Activated naive CD4-positive, alpha-beta T cell treated with anti-CD3 and anti-CD28 coated beads for 36 hours (primary cell): ENCODE results near the gene CEP192. TPM values are rescaled to one million over a fixed set of nuclear protein-coding genes. Genes with fewer than 3 reads are reported as not detected.

Experiments
- CTCF ChIA-PET: fragments of 350-600 bp; sonication (Branson Sonifier 250); formaldehyde crosslinking; loops from one replicate; lab custom pipeline; 2021; ENCODE audit warnings: antibody characterized with exemption; lab: Charles Lee
- DNase-seq: peaks from one replicate; pipeline ENCODE4 v3.0.0-alpha.2; 2020
- H3K27ac Mint-ChIP-seq: one replicate; pipeline ENCODE4 v1.8.0; 2021; ENCODE audit warnings: mild to moderate bottlenecking, mixed read lengths
- H3K27me3 Mint-ChIP-seq: one replicate; pipeline ENCODE4 v1.8.0; 2021; ENCODE audit warnings: low read depth, mixed read lengths
- H3K36me3 Mint-ChIP-seq: one replicate; pipeline ENCODE4 v1.8.0; 2021; ENCODE audit warnings: low read depth, mixed read lengths
- H3K4me1 Mint-ChIP-seq: one replicate; pipeline ENCODE4 v1.8.0; 2021; ENCODE audit warnings: low read depth, mixed read lengths
- H3K4me3 Mint-ChIP-seq: one replicate; pipeline ENCODE4 v1.8.0; 2021; ENCODE audit warnings: mild to moderate bottlenecking, moderate library complexity, mixed read lengths
- H3K9me3 Mint-ChIP-seq: one replicate; pipeline ENCODE4 v1.8.0; 2021; ENCODE audit warnings: mixed read lengths
- intact Hi-C: fragments of 100-400 bp; cut with micrococcal nuclease; formaldehyde crosslinking; loops from one replicate; pipeline ENCODE4 v1.15.1; 2023
- total RNA-seq, 2 experiments: library from RNA; stranded (reverse); gene quantifications; one replicate each; pipeline ENCODE4 v1.2.3, GENCODE V29; 2021

The CEP192 gene, protein sequence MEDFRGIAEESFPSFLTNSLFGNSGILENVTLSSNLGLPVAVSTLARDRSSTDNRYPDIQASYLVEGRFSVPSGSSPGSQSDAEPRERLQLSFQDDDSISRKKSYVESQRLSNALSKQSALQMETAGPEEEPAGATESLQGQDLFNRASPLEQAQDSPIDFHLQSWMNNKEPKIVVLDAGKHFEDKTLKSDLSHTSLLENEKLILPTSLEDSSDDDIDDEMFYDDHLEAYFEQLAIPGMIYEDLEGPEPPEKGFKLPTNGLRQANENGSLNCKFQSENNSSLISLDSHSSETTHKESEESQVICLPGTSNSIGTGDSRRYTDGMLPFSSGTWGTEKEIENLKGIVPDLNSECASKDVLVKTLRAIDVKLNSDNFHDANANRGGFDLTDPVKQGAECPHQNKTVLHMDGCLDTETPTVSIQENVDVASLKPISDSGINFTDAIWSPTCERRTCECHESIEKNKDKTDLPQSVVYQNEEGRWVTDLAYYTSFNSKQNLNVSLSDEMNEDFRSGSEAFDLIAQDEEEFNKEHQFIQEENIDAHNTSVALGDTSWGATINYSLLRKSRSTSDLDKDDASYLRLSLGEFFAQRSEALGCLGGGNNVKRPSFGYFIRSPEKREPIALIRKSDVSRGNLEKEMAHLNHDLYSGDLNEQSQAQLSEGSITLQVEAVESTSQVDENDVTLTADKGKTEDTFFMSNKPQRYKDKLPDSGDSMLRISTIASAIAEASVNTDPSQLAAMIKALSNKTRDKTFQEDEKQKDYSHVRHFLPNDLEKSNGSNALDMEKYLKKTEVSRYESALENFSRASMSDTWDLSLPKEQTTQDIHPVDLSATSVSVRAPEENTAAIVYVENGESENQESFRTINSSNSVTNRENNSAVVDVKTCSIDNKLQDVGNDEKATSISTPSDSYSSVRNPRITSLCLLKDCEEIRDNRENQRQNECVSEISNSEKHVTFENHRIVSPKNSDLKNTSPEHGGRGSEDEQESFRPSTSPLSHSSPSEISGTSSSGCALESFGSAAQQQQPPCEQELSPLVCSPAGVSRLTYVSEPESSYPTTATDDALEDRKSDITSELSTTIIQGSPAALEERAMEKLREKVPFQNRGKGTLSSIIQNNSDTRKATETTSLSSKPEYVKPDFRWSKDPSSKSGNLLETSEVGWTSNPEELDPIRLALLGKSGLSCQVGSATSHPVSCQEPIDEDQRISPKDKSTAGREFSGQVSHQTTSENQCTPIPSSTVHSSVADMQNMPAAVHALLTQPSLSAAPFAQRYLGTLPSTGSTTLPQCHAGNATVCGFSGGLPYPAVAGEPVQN (N-terminal part only)
- 10 to 100 TPM; 32.7 to 33.6 TPM for total RNA-seq

DNA sequence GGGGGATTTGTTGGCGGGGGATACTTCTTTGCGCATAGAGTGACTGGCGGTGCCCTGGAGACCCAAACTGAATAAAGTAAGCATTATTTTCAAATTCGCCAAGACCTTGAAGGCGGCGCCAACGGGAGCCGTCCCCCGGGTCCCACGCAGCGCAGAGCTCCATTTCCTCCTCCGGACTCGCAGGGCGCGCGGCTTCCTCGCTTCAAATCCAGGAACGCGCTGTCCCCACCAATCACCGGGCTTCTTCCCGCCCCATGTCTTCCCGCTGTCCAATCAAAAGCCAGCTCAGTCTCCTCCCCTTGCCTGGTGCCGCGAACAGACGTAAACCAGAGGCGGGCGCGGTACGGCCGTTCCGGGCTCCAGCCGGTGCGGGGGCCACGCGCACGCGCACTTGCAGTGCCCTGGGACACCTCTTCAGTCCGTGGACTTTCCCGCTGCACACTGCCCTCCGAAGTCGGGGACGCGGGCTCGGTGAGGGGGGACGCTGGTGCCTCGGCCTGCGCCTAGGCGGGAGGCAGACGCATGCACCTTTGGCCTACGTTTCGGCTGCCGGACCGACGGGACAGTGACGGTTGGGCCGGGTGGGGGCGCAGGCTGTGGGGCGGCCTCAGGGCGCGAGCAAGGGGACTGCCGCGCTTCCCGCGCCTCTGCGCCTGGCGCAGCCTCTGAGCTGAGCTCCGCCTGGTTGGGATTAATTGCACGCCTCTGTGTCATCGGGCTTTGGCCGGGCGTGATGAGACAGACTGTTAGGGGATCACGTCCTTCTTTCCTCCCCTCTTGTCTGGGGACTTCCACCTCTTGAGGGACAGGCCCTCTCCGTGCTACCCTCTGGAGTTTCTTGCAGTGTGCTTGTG lies at the start of gene CEP192:
CEP192 (plus strand) TSS at position 396 of the 854 bp plus-strand sequence. CDS start 8,063 bp downstream, outside the sequence.
- Mint-ChIP-seq H3K36me3 (peaks cover 14% of the 10 kb centered on the region), H3K4me3 (peak within 1 kb of the TSS; percentile 99), H3K27ac (peak within 1 kb of the TSS; percentile 97), H3K27me3 (no peaks in the 10 kb centered on the region), H3K4me1 (peaks cover 10% of the 10 kb centered on the region), H3K9me3 (no peaks in the 10 kb centered on the region)
- peak; percentile 99 for DNase-seq
- intact Hi-C loops = loop anchor here (1.0 to 10.0 kb wide), 11 partner anchors 9 to 1140 kb away; partner anchors contain the start of genes AFG3L2, CEP76 and CHMP1B
- CTCF ChIA-PET = interaction anchor here (0.6 to 0.9 kb wide), 2 partner anchors 149 to 168 kb away, joined by 4 read pairs; no protein-coding TSS in a partner anchor

DNA sequence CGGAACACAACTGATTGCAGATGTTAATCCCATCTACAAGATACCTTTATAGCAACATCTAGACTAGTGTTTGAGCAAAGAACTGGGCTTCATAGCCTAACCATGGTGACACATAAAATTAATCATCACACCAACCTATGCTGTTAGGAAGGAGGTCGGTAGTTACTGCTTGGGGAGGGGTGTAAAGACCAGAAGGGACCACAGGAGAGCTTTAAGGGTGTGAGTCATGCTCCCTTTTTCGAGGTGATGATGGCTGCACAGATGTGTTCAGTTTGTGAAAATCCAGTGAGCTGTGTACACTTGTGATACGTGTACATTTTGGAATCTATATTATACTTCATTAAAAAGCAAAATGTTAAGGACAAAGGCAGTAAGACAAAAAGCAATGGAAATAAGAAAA lies 47.9 kb upstream of the CEP192 start:
- no peak for DNase-seq
- Mint-ChIP-seq H3K27me3 (no peaks in the 10 kb centered on the region), H3K9me3 (no peaks in the 10 kb centered on the region), H3K4me1 (peaks cover 13% of the 10 kb centered on the region), H3K27ac (no peak overlapping the region), H3K4me3 (no peak overlapping the region), H3K36me3 (peaks cover 6% of the 10 kb centered on the region)
- CTCF ChIA-PET = interaction anchor here (1.0 to 3.3 kb wide), 2 partner anchors 9 to 215 kb away, joined by 3 to 20 read pairs; no protein-coding TSS in a partner anchor
- intact Hi-C loops = no loop called here

- Mint-ChIP-seq H3K4me3 (no peak overlapping the region), H3K36me3 (peaks cover 15% of the 10 kb centered on the region), H3K27me3 (no peaks in the 10 kb centered on the region), H3K9me3 (peaks cover 1% of the 10 kb centered on the region), H3K4me1 (peaks cover 22% of the 10 kb centered on the region), H3K27ac (no peak overlapping the region)
- DNase-seq = no peak
- CTCF ChIA-PET = interaction anchor here (1.3 to 3.3 kb wide), 3 partner anchors 10 to 201 kb away, joined by 5 to 20 read pairs (median 6); no protein-coding TSS in a partner anchor
- intact Hi-C loops = loop anchor here (5.0 kb wide), 5 partner anchors 213 to 1092 kb away; partner anchors contain the start of gene CHMP1B
Measured at GRCh38 chr18:12944709-12945108, 46.5 kb upstream of the CEP192 start.

GRCh38 chr18:12946549-12947284 lies 44.4 kb upstream of the CEP192 start:
- peak; percentile 35 for DNase-seq
- Mint-ChIP-seq H3K27ac (peak overlapping the region; percentile 97), H3K4me1 (peaks cover 40% of the 10 kb centered on the region), H3K4me3 (peak overlapping the region; percentile 99), H3K36me3 (peaks cover 22% of the 10 kb centered on the region), H3K9me3 (peaks cover 1% of the 10 kb centered on the region), H3K27me3 (no peaks in the 10 kb centered on the region)
- intact Hi-C loops = loop anchor here (1.0 to 5.0 kb wide), 12 partner anchors 45 to 1094 kb away; partner anchors contain the start of genes AFG3L2, CEP192, CEP76 and CHMP1B
- CTCF ChIA-PET = interaction anchor here (1.0 to 2.1 kb wide), 2 partner anchors 54 to 213 kb away, joined by 3 to 5 read pairs; no protein-coding TSS in a partner anchor

DNA sequence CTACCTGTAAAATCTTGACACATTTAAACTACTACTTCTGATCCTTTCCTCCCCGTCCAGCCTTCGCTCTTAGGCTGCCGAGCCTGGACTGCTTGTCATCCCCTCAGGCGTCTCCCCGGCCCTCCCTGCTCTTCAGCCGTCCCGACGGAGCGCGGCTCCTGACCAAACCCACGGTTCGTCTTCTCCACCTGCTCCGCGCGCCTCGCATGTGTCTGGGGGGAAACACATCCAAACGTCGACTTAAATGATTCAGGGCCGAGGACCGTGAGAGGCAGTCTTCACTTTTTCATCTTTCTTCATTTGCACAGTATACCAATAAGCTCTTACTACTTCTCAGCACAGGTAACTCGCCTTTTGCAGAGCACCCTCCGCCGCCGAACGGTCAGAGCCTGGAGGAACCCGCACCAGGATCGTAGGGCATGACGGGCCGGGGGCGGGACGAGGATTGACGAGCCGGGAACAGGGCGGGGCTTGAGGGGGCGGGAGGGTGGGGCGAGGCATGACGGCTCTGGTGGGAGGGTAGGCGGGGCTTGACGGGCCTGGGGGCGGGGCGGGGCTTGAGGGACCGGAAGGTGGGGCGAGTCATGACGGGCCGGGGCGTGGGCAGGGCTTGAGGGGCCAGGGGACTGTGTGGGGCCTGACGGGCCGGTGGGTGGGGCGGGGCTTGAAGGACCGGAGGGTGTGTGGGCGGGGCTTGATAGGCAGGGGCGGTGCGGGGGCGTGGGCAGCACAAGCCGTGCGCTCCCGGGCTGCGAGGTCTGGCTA lies 43.7 kb upstream of the CEP192 start, which contains the start of gene SEH1L:
SEH1L (plus strand) TSS at position 727 of the 765 bp plus-strand sequence. CDS start 111 bp downstream, outside the sequence.
- DNase-seq = peak; percentile 100
- Mint-ChIP-seq H3K4me1 (peaks cover 40% of the 10 kb centered on the region), H3K27me3 (no peaks in the 10 kb centered on the region), H3K27ac (peak within 1 kb of the TSS; percentile 97), H3K9me3 (peaks cover 1% of the 10 kb centered on the region), H3K36me3 (peaks cover 24% of the 10 kb centered on the region), H3K4me3 (peak within 1 kb of the TSS; percentile 99)
- CTCF ChIA-PET = interaction anchor here (1.0 to 2.1 kb wide), 2 partner anchors 54 to 212 kb away, joined by 3 to 5 read pairs; no protein-coding TSS in a partner anchor
- intact Hi-C loops = loop anchor here (1.0 to 5.0 kb wide), 13 partner anchors 44 to 1095 kb away; partner anchors contain the start of genes AFG3L2, CEP192, CEP76 and CHMP1B

DNA sequence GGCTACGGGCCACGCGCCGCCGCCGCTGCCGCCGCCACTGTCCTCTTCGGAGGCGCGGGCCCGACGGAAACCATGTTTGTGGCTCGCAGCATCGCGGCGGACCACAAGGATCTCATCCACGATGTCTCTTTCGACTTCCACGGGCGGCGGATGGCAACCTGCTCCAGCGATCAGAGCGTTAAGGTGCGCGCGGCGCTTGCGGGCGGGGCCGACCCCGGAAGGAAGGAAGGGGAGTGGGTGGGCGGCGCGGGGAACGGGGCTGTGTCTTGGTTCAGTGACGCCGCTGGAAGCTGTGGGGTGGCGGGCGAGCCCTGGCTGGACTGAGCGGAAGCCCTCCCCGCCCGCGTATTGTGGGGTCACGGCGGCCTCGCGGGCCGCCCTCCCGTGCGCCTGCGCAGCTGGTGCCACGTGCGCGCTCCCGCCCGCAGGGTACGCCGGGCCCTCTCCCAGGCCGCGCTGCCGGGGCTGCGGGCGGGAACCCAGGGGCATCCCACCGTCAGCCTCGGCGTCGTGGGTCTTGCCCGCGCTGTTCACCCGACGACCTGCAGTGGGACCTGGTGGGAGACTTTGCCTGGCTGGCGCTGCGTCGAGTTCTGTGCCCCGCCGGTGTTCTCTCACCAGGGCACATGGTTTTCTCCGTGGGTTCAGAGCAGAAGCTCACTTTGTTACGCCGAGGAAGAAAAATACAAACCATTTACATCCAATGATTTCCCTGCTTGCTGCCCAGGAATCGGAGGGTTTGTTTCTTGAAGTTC lies 42.9 kb upstream of the CEP192 start:
- Mint-ChIP-seq H3K27me3 (no peaks in the 10 kb centered on the region), H3K4me3 (peak overlapping the region; percentile 89)

DNA sequence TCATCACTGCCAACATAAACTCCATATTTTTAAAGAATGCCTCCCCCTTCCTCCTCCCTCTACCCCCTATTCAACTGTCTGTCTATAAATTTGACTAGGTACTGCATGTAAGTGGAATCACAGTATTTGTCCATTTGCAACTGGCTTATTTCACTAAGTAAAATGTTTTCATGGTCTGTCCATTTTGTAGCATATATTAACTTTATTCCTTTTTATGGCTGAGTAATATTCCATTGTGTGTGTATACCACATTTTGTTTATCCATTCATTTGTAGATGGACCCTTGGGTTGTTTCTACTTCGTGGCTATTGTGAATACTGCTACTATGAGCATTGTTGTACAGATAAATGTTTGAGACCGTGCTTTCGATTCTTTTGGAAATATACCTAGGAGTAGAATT lies 32.7 kb upstream of the CEP192 start:
- Mint-ChIP-seq H3K4me3 (no peak overlapping the region), H3K27ac (no peak overlapping the region), H3K36me3 (peaks cover 39% of the 10 kb centered on the region), H3K9me3 (no peaks in the 10 kb centered on the region), H3K27me3 (no peaks in the 10 kb centered on the region), H3K4me1 (peaks cover 9% of the 10 kb centered on the region)
- CTCF ChIA-PET = no interaction called here
- no peak for DNase-seq
- intact Hi-C loops = no loop called here

More for the DNA sequence above, 42.9 kb upstream of the CEP192 start:
- intact Hi-C loops = loop anchor here (2.0 to 5.0 kb wide), 6 partner anchors 189 to 1096 kb away; partner anchors contain the start of gene CHMP1B
- Mint-ChIP-seq H3K27ac (peak overlapping the region; percentile 96), H3K9me3 (peaks cover 1% of the 10 kb centered on the region), H3K4me1 (peaks cover 44% of the 10 kb centered on the region), H3K36me3 (peaks cover 28% of the 10 kb centered on the region)
- DNase-seq = peak; percentile 98
- CTCF ChIA-PET = no interaction called here

DNA sequence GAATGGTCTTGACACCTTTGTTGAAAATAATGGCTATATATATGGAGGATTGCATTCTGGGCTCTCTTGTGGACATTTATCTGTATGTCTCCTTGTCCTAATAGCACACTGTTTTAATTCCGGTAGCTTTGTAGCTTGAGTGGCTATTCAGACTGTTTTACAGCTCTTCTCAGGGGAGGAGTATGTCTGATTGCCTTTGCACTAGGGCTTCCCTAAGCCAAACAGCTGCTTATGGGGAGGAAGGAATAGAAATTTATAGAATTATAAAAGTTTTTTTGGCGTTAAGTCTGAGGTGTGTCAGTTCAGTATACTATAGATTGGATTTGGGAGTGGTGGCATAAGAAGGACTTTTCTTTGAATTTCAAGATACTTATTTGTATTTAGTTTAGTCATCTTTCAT lies 30.8 kb upstream of the CEP192 start:
- Mint-ChIP-seq H3K9me3 (no peaks in the 10 kb centered on the region), H3K27ac (no peak overlapping the region), H3K36me3 (peaks cover 46% of the 10 kb centered on the region), H3K4me3 (no peak overlapping the region), H3K4me1 (peaks cover 9% of the 10 kb centered on the region), H3K27me3 (no peaks in the 10 kb centered on the region)
- intact Hi-C loops = no loop called here
- CTCF ChIA-PET = interaction anchor here (0.5 to 0.6 kb wide), 2 partner anchors 48 to 66 kb away, joined by 3 to 5 read pairs; no protein-coding TSS in a partner anchor
- DNase-seq = no peak

DNA sequence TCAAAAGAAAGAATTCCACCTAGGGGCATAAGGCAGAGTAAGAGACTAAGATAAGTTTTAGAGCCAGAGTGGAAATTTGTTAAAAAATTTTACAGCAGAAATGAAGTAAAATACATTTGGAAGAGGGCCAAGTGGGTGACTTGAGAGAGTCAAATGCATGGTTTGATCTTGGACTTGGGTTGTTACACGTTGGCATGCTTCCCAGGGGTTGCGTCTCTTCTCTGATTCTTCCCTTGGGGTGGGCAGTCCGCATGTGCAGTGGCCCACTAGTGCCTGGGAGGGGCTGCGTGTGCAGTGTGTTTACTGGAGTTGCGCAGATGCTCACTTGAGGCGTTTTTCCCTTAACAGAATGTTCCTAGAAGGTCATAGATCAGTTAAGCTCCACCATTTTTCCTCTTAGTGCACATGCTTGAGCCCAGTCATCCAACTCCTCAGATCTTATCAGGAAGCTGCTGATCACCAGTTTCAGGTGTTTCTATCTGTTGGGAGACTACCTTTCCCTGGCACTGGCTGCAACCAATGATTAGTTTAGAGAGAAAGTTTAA lies 30.2 kb upstream of the CEP192 start:
- Mint-ChIP-seq H3K4me1 (peaks cover 12% of the 10 kb centered on the region), H3K36me3 (peaks cover 48% of the 10 kb centered on the region), H3K27ac (no peak overlapping the region), H3K4me3 (no peak overlapping the region), H3K9me3 (no peaks in the 10 kb centered on the region), H3K27me3 (no peaks in the 10 kb centered on the region)
- CTCF ChIA-PET = interaction anchor here (0.5 to 0.6 kb wide), 2 partner anchors 27 to 48 kb away, joined by 3 read pairs; no protein-coding TSS in a partner anchor
- intact Hi-C loops = no loop called here
- no peak for DNase-seq
